ENCODE results near the gene TBC1D20.

The TBC1D20 gene

DNA sequence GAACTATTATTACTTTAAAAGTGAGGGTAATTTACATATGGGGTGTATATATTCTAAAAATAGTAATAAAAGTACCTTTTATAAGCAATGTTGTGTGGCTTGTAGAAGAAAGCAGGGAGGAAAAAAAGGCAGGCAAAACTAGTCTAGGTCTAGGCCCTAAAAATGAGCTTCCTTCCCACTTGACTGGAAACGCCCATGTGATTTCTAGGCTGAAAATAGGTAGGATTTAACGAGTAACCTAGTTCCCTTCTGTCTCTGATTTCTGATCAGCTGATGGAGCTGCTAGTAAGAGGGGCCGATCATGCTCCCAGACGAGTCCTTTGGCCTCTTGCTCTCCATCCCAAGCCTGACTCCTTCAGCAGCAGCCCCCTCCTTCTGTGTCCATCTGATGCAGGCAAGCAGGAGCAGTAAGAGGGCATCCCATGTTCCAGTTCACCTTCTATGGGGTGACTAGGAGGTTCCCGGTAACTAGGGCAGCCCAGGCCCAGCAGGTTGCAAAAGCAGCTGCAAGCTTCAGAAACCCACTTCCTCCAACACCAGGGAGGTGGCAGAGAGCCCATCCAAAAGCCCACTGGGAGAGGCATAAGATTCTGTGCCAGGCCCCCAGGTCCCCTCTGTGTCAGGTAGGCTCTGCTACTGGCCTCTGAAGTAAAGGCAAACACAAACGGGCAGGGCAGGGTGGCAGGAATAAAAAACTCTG lies 24.4 kb downstream of the TBC1D20 start:
- DNase-seq (ENCODE audit: low spot score), result no peak

DNA sequence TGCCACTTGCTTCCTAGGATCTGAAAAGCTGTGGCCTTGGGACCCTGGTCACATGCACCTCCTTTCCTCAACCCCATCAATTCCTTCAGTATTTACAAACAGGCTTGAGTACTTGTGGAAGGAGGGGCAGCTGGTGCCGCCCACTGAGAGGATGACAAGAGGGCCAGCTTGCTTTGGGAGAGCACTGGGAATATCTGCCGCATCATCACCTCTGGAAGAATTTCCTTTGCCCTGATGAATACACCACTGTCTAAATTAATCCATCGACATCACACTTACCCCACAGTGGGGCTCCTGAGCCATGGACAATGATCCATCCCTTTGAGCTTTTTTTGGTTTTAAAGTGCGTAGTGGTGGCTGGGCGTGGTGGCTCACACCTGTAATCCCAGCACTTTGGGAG lies 25.9 kb downstream of the TBC1D20 start:
- no peak for DNase-seq (ENCODE audit: low spot score)

DNA sequence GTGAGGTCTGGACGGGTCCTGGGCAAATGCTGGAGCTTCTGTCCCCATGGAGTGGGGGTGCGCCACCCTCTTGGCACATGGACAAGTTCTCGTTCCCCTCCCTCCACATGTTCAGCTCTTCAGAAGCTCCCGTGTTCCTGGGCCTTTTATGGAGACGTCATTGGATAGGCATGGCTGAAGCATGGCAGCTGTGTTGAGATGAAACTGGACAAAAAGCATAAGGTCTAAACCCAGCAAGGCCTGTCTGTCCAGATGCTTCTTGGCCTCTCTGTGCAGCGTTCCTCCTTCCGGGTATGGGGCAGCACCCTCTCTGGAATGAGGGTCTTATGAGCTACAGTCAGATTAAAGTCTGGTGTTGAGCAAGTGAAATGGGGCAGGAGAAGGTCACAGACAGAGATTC lies 26.8 kb downstream of the TBC1D20 start:
- DNase-seq (ENCODE audit: low spot score), result no peak

DNA sequence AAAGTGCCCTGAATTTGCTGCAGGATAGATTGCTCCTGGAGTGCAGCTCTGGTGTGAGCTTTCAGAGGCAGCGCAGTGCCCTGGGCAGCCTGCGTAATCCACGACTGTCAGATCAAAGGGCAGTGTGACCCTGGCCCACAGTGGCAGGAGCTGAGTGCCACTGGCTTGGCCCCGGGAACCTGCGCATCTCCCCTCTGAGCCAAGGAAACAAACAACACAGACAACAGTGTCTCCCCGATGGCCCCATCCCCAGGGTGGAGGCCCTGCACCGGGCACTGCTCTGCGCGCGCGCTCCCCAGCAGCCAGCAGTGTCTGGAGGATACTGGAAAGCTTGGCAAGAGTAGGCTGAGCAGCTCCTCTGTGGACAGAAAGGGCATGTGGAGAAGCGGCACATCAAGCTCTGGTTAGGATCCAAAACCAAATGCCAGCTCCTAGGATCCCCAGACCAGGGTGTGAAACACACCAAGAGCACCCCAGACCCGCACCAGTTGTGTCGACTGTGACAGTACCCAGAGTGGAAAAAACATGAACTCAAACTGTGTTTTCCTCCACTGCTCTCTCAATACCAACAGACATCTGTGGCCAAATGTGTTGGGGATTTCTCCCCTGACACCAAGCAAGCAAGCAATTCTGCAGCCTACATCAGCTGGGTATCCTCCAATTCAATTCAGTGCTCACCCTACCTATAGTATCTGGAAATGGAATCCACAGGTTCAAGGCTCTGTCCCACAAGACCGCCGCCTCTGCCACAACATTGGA lies 27.5 kb downstream of the TBC1D20 start:
- no peak for DNase-seq (ENCODE audit: low spot score)

DNA sequence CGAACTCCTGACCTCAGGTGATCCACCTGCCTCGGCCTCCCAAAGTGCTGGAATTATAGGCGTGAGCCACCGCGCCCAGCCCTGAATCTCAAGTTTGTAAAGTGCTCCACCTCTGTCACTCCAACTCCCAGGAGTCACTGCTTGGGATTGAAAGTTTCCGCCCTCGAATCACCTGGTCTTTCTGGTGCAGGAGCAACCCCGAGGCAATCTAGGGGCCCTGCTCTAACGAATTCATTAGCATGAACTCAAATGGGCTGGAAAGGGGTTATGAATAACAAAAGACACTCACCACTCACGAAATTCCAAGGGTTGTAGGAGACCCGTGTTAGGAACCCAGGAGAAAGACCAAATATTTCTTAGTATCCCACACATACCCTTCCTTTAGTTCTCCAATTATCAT lies 28.1 kb downstream of the TBC1D20 start:
- DNase-seq (ENCODE audit: low spot score), result no peak

DNA sequence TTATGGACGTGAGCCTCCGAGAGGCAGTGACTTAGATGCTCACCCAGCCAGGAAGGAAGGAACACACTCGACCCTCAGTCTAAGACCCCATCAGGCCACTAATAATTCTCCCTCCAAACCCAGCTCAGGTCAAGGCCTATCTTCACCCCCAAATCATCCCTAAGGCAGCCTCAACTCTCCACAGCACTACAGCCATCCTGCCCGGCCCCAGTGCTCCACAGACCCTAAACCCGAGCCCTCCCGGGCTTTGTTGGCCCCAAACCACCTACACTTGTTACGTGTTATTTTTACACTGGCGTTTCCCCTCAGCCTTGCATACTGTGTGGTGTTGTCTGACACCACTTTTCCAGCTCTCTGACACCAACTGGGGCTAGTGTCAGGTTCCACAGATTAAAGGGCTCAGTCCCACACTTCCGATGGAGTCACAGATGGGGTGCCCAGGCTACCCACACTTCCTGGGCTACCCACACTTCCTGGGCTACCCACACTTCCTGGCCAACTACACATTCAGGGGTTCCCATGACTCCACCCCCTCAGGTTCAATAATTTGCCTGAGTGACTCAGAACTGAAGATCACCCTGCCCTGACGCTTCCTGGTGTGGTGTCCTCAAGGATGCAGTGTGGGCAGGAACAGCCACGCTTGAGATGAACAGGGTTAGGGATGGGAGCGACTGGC lies 28.9 kb downstream of the TBC1D20 start:
- no peak for DNase-seq (ENCODE audit: low spot score)

DNA sequence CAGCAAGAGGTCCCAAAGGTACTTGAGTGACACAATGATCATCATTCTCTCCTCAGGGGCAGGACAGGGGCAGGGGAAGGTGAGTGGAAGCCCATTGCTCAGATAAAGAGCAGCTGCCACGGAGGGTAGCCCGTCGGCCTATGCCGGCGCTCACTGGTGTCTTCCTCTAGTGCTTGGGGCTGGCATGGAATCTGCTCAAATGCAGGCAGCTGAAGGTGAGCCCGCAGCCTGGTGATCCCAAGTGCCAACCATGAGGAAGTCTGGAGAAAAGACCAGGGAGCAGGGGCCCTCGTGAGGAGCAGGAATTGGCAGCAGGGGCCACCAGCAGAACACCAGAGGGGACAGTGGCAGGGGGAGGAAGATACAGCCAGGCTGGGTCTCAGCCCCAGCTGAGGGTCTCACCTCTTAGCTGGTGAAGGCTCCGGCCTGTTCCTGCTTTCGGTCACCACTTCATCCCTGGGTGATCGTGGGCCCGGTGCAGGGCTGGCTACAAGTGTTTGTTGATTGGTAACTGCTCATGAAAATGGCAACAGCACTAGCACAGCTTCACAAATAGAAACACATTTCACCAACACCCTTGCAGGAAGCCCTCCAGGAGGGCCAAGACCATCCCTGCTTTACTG lies 29.5 kb downstream of the TBC1D20 start:
- no peak for DNase-seq (ENCODE audit: low spot score)

DNA sequence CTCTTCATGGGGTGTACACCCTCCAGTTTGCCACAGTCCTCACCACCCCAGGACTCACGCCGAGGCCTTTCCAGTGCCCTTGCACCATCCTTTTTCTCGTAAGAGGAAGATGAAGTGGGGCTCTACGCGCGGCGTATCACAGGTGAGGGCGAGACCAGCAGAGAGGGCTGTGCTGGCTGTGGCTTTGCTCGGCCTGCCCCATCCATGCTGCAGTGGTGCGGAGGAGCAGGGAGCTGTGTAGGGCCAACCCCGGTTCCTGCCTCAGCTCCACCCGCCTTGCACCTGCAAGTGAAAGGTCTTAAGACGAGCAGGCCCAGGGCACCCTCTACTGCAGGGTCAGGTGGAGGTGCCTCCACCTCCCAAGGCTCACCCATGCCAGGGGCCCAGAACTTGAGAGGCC lies 30.1 kb downstream of the TBC1D20 start:
- DNase-seq (ENCODE audit: low spot score), result no peak

DNA sequence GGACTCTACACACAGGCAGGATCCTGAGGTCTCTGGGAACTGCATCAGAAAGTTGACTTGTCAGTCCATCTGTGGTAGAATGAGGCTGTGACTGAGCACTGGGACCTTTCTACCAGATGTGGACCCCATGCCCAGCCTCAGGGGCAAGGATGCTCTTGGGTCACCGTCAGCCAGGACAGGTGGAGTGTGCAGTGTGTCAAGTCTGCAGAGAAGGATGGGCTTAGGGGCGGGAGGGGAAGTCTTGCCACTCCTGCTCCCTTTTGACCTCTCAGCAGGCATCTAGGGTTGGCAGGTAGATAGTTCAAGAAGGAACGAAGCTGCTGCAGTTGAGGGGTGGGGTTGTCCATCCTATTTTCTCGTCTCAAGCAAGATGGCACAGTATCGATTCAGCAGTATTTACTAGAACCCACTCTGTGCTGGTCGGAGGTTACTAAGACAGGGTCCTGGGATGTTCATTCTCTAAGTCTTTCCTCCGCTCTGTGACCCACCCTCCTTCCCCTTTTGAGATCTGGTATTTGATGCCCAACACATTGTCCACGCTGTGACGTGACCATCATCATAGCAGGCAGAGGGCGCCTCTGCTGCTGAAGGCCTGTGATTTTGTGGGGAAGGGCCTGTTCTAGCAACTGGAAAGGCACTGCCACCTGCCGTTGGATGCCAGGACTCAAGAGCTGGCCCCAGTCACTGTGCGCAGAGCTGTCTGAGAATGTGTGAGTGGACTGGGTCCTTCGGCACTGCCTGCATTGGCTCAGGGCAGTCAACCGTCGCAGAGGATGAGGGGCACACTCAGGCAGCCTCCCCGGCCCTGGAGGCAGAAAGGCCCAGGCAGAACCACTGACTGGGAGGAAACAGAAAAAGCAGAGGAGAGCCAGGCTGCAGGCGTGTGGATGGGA lies 31.1 kb downstream of the TBC1D20 start:
- peak; percentile 68 for DNase-seq (ENCODE audit: low spot score)

DNA sequence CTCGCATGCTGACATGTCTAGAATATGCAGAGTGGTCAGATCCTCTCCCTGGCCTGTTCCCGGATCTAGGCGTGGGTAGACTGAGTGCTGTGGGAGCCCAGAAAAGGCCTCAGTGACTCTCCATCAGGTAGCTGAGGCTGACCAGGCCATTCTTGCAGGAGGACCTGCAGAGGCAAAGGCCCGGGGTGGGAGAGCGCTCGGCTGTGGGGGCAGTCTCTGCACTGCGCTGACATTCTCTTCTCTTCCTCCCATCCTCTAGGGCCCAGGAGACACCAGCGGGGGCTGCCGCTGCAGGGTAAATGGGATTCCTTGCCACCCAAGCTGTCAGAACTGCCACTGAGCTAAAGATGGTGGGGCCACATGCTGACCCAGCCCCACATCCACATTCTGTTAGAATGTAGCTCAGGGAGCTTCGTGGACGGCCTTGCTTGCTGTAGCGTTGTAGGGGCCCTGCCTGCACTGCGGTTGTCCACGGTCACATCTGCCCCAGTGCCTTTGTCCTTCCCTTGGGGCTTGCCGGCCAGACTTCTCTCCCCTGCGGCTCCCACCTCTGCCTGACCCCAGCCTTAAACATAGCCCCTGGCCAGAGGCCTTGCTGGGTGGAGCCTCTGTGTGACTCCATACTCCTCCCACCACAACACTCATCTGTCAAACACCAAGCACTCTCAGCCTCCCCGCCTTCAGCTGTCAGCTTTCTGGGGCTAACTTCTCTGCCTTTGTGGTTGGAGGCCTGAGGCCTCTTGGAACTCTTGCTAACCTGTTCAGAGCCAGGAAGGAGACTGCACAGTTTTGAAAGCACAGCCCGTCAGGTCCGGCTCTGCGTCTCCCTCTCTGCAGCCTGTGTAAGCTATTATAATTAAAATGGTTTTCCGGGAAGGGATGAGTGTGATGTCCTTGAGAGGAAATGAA lies 32.0 kb downstream of the TBC1D20 start:
- no peak for DNase-seq (ENCODE audit: low spot score)

DNA sequence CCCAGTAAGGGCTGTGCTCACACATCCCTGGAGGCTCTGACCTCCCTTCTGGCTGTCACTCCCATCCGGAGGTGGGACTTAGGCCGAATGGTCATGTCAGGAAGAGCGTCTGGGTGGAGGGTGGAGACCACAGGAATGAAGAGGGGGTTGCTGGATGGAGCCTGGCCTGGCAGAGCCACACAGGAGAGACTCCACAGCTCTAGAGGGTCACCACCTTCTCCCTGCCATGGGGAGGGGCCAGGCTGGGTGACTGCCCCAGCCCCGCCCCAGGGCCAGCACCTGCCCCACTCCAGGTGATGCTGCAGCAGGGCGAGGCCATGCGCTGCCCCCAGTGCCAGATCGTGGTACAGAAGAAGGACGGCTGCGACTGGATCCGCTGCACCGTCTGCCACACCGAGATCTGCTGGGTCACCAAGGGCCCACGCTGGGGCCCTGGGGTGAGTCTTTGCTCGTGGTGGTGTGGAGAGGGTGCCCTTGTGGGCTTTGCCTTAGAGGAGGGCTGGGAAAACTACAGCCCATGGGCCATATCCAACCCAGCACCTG lies 33.6 kb downstream of the TBC1D20 start:
- no peak for DNase-seq (ENCODE audit: low spot score)

DNA sequence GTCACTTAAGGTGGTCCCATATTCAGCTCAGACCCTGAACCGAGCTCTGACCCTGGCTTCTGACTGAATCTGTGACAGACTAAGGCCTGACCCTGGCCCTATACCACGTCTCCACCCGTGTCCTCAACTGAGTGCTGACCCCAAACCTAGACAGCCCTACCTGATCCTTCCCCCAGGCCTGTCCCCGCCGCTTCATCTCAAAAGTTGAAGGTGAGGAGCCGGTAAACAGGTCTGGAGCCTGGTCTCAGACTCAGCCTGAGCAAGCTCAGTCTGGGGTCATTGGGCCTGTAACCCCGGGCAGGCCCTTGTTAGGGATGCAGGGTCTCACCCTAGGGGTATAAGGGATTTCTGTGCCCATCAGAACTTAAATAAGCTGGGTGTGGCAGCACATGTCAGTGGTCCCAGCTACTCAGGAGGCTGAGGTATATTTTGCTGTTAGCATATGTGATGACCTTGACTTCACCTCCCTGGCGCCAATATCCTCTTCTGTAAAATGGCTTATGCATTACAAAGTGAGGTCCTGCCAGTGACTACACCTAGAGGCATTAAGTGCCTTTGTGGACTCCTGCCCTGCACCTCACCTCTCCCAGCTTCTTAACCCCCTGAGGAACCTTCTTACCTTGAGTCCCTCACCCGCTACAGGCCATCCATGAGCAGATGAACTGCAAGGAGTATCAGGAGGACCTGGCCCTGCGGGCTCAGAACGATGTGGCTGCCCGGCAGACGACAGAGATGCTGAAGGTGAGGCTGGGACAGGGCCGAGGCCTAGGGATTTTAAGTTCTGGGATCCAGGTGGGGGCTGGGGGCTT lies 34.3 kb downstream of the TBC1D20 start:
- no peak for DNase-seq (ENCODE audit: low spot score)

DNA sequence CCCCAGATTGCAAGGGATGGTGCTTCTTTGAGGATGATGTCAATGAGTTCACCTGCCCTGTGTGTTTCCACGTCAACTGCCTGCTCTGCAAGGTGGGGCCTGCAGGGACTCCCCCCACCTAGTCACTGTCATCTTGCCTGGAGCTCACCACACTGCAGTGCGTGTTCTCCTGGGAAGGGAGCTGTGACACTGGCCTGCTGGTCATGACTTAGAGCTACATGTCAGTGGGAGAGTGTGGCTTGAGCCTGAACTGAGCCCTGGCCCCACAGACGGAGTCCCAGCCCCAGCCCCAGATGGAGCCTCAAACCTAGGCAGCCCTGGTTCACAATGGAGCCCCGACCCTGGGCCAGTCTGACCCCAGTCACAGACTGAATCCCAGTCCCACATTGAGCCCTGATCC lies 34.9 kb downstream of the TBC1D20 start:
- no peak for DNase-seq (ENCODE audit: low spot score)

DNA sequence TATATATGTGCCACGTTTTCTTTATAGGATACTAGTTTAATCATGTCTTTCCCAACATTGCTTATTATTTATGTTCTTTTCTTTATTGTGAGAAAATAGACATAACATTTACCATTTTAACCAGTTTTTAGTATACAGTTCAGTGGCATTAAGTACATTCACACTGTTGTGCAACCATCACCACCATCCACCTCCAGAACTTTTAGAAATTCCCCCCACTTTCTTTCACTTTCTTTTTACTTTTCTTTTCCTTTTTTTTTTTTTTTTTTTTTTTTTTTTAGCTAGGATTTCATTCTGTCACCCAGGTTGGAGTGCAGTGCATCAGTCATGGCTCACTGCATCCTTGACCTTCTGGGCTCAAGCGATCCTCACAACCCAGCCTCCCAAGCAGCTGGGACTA lies 35.8 kb downstream of the TBC1D20 start:
- DNase-seq (ENCODE audit: low spot score), result no peak

DNA sequence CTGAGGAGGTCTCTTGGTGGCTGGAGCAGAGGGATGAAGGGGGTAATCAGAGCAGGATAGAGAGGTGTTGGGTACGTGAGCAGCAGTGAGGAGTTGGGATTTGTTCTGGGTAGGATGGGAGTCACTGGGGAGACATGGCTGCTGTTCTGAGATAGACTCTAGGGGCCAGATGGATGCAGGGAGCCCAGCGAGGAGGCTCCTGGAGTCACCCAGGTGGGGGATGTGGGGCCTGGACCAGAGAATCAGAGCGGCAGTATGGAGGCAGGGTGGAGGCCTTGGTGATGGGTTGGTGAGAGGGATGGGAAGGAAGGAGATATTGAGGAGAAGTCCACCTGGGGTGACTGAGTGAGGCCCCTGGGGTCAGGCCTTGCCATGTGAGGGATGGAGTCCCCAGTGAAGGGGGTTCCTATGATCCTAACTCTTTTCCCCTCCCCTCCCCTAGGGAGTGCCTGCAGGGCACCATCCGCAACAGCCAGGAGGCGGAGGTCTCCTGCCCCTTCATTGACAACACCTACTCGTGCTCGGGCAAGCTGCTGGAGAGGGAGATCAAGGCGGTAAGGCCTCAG lies 40.6 kb downstream of the TBC1D20 start:
- DNase-seq (ENCODE audit: low spot score), result no peak

DNA sequence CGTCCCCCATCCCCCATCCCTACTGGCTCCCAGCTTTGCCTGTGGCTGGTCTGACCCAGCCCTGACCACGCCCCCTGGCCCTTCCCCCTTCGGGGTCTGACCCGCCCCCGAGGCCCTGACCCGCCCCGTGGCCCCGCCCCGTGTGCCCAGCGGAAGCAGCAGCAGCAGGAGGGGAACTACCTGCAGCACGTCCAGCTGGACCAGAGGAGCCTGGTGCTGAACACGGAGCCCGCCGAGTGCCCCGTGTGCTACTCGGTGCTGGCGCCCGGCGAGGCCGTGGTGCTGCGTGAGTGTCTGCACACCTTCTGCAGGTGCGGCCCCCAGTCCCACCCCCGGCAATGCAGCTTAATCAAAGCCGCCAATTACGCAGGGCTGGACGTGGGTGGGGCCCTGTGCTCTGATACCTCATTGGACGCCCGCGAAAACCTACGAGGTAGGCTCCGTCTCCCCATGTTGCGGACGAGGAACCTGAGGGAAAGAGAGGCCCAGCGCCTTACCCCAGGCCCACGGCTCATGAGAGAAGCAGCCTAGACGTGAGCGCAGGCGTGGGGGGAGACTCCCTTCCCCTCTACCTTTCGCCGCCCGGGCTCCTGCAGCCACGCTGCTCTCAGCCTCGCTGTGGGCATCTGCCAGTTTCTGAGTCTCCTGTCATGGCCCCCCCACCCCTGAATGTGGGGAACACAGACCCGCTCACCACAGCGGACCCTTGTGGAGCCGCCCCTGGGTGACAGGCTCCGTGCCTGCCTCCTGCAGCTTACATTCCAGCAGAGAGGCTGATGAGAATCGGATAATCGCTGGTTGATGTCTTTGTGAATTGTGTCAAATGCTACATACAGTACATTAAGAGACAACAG lies 41.4 kb downstream of the TBC1D20 start:
- DNase-seq (ENCODE audit: low spot score), result no peak

DNA sequence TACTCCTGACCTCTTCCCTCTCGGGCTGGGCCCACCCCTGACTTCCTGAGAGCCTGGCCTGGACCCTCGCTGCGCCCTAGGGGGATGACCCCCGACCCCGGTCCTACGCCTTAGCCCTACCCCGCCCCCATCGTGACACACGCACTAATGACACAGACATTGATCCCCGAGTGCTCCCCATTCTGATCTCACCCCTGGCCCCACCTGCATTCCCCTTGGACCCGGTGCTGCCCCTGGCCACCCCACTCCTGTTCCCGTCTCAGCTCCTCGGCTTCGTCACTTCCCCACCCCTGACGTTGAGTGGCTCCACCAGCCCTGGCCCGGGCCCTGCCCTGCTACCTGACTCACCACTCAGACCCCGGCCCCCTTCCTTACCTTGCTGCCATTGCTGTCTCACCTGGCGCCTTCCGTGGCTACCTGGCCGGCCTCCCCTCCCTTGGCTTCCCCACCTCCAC lies 42.1 kb downstream of the TBC1D20 start:
- DNase-seq (ENCODE audit: low spot score), result no peak

DNA sequence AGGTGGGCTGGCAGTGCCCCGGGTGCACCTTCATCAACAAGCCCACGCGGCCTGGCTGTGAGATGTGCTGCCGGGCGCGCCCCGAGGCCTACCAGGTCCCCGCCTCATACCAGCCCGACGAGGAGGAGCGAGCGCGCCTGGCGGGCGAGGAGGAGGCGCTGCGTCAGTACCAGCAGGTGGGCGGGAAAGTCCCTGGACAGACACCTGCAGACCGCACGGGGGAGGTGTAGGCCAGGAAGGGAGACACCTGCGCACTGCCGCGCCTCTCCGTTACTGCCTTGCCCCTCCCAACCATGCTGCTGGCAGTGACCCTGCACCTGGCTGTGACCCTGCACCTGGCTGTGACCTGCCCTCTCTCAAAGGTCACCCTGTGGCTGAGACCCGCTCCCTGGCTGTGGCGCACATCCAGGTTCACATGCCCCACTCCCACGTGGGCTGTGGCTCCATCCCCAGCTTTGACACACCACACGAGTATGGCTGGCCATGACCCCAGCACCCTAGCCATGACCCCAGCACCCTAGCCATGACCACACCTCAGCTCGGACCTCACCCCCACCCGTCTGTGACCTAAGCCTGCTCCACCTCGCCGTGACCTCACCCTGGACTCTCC lies 42.7 kb downstream of the TBC1D20 start:
- no peak for DNase-seq (ENCODE audit: low spot score)
